Upper lobe of left lung (tissue), 6 donors: Measurements from ENCODE around the gene GUCY2F. TPM values are rescaled to one million over a fixed set of nuclear protein-coding genes. Genes with fewer than 3 reads are reported as not detected.

Experiments
- ATAC-seq, 2 donors: fragments of 200-7000 bp; cut with Tn5 transposase; one replicate each; pipeline ENCODE4 v1.9.1; 2022; ENCODE audit warnings: mild to moderate bottlenecking in 2 of 2, moderate library complexity in 2 of 2; ENCODE audit not compliant: low FRiP score in 2 of 2
- DNase-seq, 2 donors: peaks; one replicate each; pipeline ENCODE4 v3.0.0-alpha.2; 2019 to 2020
- H3K27ac ChIP-seq, 4 donors: fragments of 200-600 bp; sonication (generic); one replicate each; pipeline ENCODE4 v1.5.1; 2016 to 2019
- H3K27me3 ChIP-seq, 4 donors: fragments of 200-600 bp; sonication (generic); one replicate each; pipeline ENCODE4 v1.5.1; 2017 to 2019
- H3K36me3 ChIP-seq, 4 donors: fragments of 200-600 bp; sonication (generic); one replicate each; pipeline ENCODE4 v1.5.1; 2016 to 2019
- H3K4me1 ChIP-seq, 4 donors: fragments of 200-600 bp; sonication (generic); one replicate each; pipeline ENCODE4 v1.5.1; 2018 to 2019
- H3K4me3 ChIP-seq, 4 donors: fragments of 200-600 bp; sonication (generic); one replicate each; pipeline ENCODE4 v1.5.1; 2017 to 2019; ENCODE audit warnings: mild to moderate bottlenecking in 2 of 4, moderate library complexity in 1 of 4
- H3K9me3 ChIP-seq, 4 donors: fragments of 200-600 bp; sonication (generic); one replicate each; pipeline ENCODE4 v1.5.1; 2018 to 2019
- CTCF ChIP-seq, 6 experiments: fragments of 450-650 bp in 4 of 6; fragments of 200-600 bp in 2 of 6; sonication (generic) in 2 of 6; IDR thresholded peaks; one replicate each; pipeline ENCODE4 v1.5.1; 2016 to 2019; ENCODE audit warnings: antibody characterized with exemption in 6 of 6
- EP300 ChIP-seq, 4 donors: sonication (generic); formaldehyde crosslinking; IDR thresholded peaks; one replicate each; pipeline ENCODE4 v1.5.1; 2017; ENCODE audit warnings: antibody characterized with exemption in 4 of 4, control low read depth in 2 of 4
- POLR2A ChIP-seq, 4 donors: fragments of 450-650 bp; IDR thresholded peaks; one replicate each; pipeline ENCODE4 v1.5.1; 2016 to 2017; ENCODE audit warnings: antibody characterized with exemption in 4 of 4, mild to moderate bottlenecking in 2 of 4
- POLR2AphosphoS5 ChIP-seq, 2 donors: sonication (generic); formaldehyde crosslinking; IDR thresholded peaks; one replicate each; pipeline ENCODE4 v1.5.1; 2017; ENCODE audit warnings: antibody characterized with exemption in 2 of 2
- WGBS, 2 donors: methylation state at CpG; one replicate each; pipeline ENCODE4 v1.1.5; 2017 to 2018; 5-methylcytosine and 5-hydroxymethylcytosine counted together
- total RNA-seq, 6 donors: library from RNA; depleted of rRNA in 4 of 6; stranded (reverse); fragments of >200 nt in 4 of 6; gene quantifications; one replicate each; pipeline versions ENCODE4 v1.1.0 to v1.2.1, GENCODE V29; 2016 to 2021
- donor health status: DM: no; HTN: no; CAD: no; lungs with moderate emphysema.
- donor health status: DM: no; HTN: yes; CAD: no; lungs with severe emphysema.

The GUCY2F gene
- total RNA-seq, 6 donors from 2014 or later, result 0.10 TPM; not detected in 5

- no peak overlapping the region for H3K4me3 ChIP-seq
- 50 to 75% methylated on average over 4 of the region's 4 CpGs for WGBS, 2 donors
- H3K36me3 ChIP-seq, result no peaks in the 10 kb centered on the region
- TF ChIP-seq CTCF (IDR thresholded peaks at IDR 0.05), result no peak
- no peak for TF ChIP-seq POLR2A (IDR thresholded peaks at IDR 0.05)
- no peak for TF ChIP-seq EP300 (IDR thresholded peaks at IDR 0.05)
- TF ChIP-seq POLR2AphosphoS5 (IDR thresholded peaks at IDR 0.05), result no peak
- H3K27ac ChIP-seq, result no peak overlapping the region
- no peaks in the 10 kb centered on the region for H3K4me1 ChIP-seq
- no peaks in the 10 kb centered on the region for H3K9me3 ChIP-seq
- no peak for DNase-seq
- no peak for ATAC-seq
- H3K27me3 ChIP-seq, result no peaks in the 10 kb centered on the region
Measured at GRCh38 chrX:109350551-109350950, 131.3 kb downstream of the GUCY2F start.

GRCh38 chrX:109350051-109350450 is 131.8 kb downstream of the GUCY2F start:
- Histone ChIP-seq H3K36me3 (no peaks in the 10 kb centered on the region), H3K27ac (no peak overlapping the region), H3K27me3 (no peaks in the 10 kb centered on the region), H3K4me3 (no peak overlapping the region), H3K4me1 (no peaks in the 10 kb centered on the region), H3K9me3 (no peaks in the 10 kb centered on the region)
- ATAC-seq (no peak), DNase-seq (no peak)
- TF ChIP-seq EP300 (IDR thresholded peaks at IDR 0.05) (no peak), POLR2A (IDR thresholded peaks at IDR 0.05) (no peak), POLR2AphosphoS5 (IDR thresholded peaks at IDR 0.05) (no peak), CTCF (IDR thresholded peaks at IDR 0.05) (no peak)

GRCh38 chrX:109347632-109348031 is 134.3 kb downstream of the GUCY2F start:
- WGBS, 2 donors, result 13 to 30% methylated on average over 2 to 3 of the region's 3 CpGs
- no peak for DNase-seq
- TF ChIP-seq EP300 (IDR thresholded peaks at IDR 0.05) (no peak), POLR2A (IDR thresholded peaks at IDR 0.05) (no peak), POLR2AphosphoS5 (IDR thresholded peaks at IDR 0.05) (no peak), CTCF (IDR thresholded peaks at IDR 0.05) (no peak)

GRCh38 chrX:109346491-109346890 is 135.4 kb downstream of the GUCY2F start:
- DNase-seq, result no peak
- H3K36me3 ChIP-seq, result no peaks in the 10 kb centered on the region
- H3K27ac ChIP-seq, result no peak overlapping the region
- ATAC-seq, result no peak
- no peaks in the 10 kb centered on the region for H3K27me3 ChIP-seq
- no peak for TF ChIP-seq POLR2A (IDR thresholded peaks at IDR 0.05)
- no peak for TF ChIP-seq EP300 (IDR thresholded peaks at IDR 0.05)
- TF ChIP-seq POLR2AphosphoS5 (IDR thresholded peaks at IDR 0.05), result no peak
- TF ChIP-seq CTCF (IDR thresholded peaks at IDR 0.05), result no peak
- H3K9me3 ChIP-seq, result no peaks in the 10 kb centered on the region
- no peaks in the 10 kb centered on the region for H3K4me1 ChIP-seq
- 64 to 67% methylated on average over 1 of the region's 1 CpG for WGBS, 2 donors
- H3K4me3 ChIP-seq, result no peak overlapping the region

More at GRCh38 chrX:109347632-109348031, 134.3 kb downstream of the GUCY2F start:
- no peaks in the 10 kb centered on the region for H3K36me3 ChIP-seq
- no peak overlapping the region for H3K4me3 ChIP-seq
- no peak for ATAC-seq
- H3K9me3 ChIP-seq, result no peaks in the 10 kb centered on the region
- no peak overlapping the region for H3K27ac ChIP-seq
- no peaks in the 10 kb centered on the region for H3K27me3 ChIP-seq
- H3K4me1 ChIP-seq, result no peaks in the 10 kb centered on the region

DNA sequence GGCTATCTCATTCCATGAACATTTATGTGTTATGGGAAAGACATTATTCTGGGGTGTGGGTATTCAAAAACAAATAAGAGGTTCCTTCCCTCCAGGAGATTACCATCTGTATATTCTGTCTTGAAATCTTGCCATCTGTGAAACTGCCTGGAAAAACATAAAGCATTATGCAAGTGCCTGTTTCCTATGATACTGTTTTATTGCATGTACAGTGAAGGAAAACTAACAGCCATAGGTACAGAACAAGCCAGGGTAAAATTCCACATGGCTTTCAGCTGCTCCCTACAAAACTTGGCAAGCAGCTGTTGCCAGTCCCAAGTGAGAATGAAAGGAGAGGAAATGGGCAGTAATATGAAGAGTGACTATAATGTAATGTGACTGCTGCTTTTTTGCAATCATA is 136.0 kb downstream of the GUCY2F start:
- no peak for DNase-seq

More for the DNA sequence above, 136.0 kb downstream of the GUCY2F start:
- H3K4me1 ChIP-seq, result no peaks in the 10 kb centered on the region
- no peaks in the 10 kb centered on the region for H3K9me3 ChIP-seq
- no peak overlapping the region for H3K27ac ChIP-seq
- TF ChIP-seq POLR2A (IDR thresholded peaks at IDR 0.05) (no peak), POLR2AphosphoS5 (IDR thresholded peaks at IDR 0.05) (no peak), CTCF (IDR thresholded peaks at IDR 0.05) (no peak), EP300 (IDR thresholded peaks at IDR 0.05) (no peak)
- no peak for ATAC-seq
- no peaks in the 10 kb centered on the region for H3K27me3 ChIP-seq
- no peak overlapping the region for H3K4me3 ChIP-seq
- H3K36me3 ChIP-seq, result no peaks in the 10 kb centered on the region
